NOMO-1 (cell line): Measurements from ENCODE around the gene ARL14EP.

Experiments
- DNase-seq, 2 experiments: peaks; one replicate each; lab custom pipeline; 2025; ENCODE audit not compliant: unreplicated experiment in 2 of 2; lab: John Stamatoyannopoulos, UW

ARL14EP gene

GRCh38 chr11:30368394-30368793 lies 45.5 kb downstream of the ARL14EP start:
- no peak for DNase-seq

GRCh38 chr11:30370164-30370563 lies 47.3 kb downstream of the ARL14EP start:
- no peak for DNase-seq

GRCh38 chr11:30377347-30377746 lies 54.4 kb downstream of the ARL14EP start:
- no peak for DNase-seq

GRCh38 chr11:30380846-30381245 lies 57.9 kb downstream of the ARL14EP start:
- no peak for DNase-seq

DNA sequence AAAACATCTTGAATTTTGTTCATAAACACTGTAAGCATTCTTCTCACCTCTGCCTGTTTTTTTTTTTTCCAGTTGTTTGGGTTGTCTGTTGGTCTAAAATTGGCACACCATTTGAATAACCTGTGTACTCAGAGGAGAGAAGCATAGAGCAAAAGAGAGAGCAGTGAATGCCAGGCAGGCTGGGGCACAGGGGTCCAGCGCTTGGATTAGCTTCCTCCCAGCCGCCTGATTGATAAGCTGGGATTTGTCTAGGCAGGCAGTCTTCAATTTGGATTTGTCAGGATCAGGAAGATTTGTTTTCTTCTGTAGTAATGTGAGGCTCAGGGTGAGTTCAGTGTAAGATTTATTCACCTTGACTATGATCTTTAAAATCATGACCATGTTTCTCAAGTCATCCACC lies 59.0 kb downstream of the ARL14EP start:
- no peak for DNase-seq
